Heart left ventricle (tissue), 16 donors: Measurements from ENCODE around the gene SLC2A10. TPM values are rescaled to one million over a fixed set of nuclear protein-coding genes. Genes with fewer than 3 reads are reported as not detected.

ENCODE experiments used
- ATAC-seq, 4 donors: fragments of 200-7000 bp; cut with Tn5 transposase; one replicate each; pipeline ENCODE4 v1.9.1; 2020 to 2022; ENCODE audit warnings: moderate library complexity in 4 of 4, mild to moderate bottlenecking in 3 of 4, moderate number of reproducible peaks in 1 of 4
- DNase-seq, 5 donors: peaks; one replicate each; pipeline ENCODE4 v3.0.0-alpha.2; 2020
- H3K27ac ChIP-seq, 12 donors: fragments of 200-600 bp; sonication (generic) in 4 of 12; one replicate each; pipeline versions ENCODE4 v1.5.0 to v1.8.0; 2016 to 2022; ENCODE audit warnings: mild to moderate bottlenecking in 2 of 12
- H3K27me3 ChIP-seq, 9 donors: fragments of 200-600 bp; sonication (generic) in 2 of 9; one replicate each; pipeline versions ENCODE4 v1.5.1 to v1.8.0; 2016 to 2022; ENCODE audit warnings: mild to moderate bottlenecking in 3 of 9
- H3K36me3 ChIP-seq, 9 donors: fragments of 200-600 bp; sonication (generic) in 2 of 9; one replicate each; pipeline versions ENCODE4 v1.5.0 to v1.8.0; 2018 to 2022; ENCODE audit warnings: mild to moderate bottlenecking in 2 of 9
- H3K4me1 ChIP-seq, 12 donors: fragments of 200-600 bp; sonication (generic) in 4 of 12; one replicate each; pipeline versions ENCODE4 v1.5.0 to v1.8.0; 2016 to 2022; ENCODE audit warnings: mild to moderate bottlenecking in 3 of 12
- H3K4me3 ChIP-seq, 12 donors: fragments of 200-600 bp; sonication (generic) in 4 of 12; one replicate each; pipeline versions ENCODE4 v1.5.0 to v1.8.0; 2017 to 2022; ENCODE audit warnings: mild to moderate bottlenecking in 9 of 12, moderate library complexity in 4 of 12
- H3K9me3 ChIP-seq, 12 donors: fragments of 200-600 bp; sonication (generic) in 4 of 12; one replicate each; pipeline versions ENCODE4 v1.5.0 to v1.8.0; 2016 to 2022; ENCODE audit warnings: mild to moderate bottlenecking in 1 of 12
- POLR2A ChIP-seq, 2 donors: fragments of 450-650 bp; IDR thresholded peaks; one replicate each; pipeline ENCODE4 v1.6.1; 2017; ENCODE audit warnings: antibody characterized with exemption in 2 of 2, mild to moderate bottlenecking in 2 of 2, moderate library complexity in 2 of 2
- WGBS, 4 donors: extraction: QIAGEN DNeasy Blood & Tissue Kit in 2 of 4; methylation state at CpG; one replicate each; pipeline versions ENCODE4 v1.1.5 to v1.1.7; 2013 to 2018; 5-methylcytosine and 5-hydroxymethylcytosine counted together
- intact Hi-C, 10 donors: fragments of 100-400 bp; cut with DNase I; formaldehyde crosslinking; loops; one replicate each; pipeline versions ENCODE4 v1.11.1 to v1.14.2; 2022
- polyA plus RNA-seq, 2 donors: library from polyadenylated mRNA; stranded (reverse); fragments of 200-250 nt; gene quantifications; one replicate each; pipeline ENCODE4 v1.2.3, GENCODE V29; 2013
- total RNA-seq, 9 donors: library from RNA; depleted of rRNA in 2 of 9; stranded (reverse); fragments of >200 nt in 2 of 9; fragmentation: NEBNext Ultra II Directional in 3 of 9; extraction: Animal tissue kit (Norgen Biotek cat#: 25700) in 3 of 9; gene quantifications; one replicate each; pipeline versions ENCODE4 v1.1.0 to v1.2.4, GENCODE V29; 2016 to 2023
- TF ChIP-seq, protein P1 (sequence below), 12 donors: fragments of 200-600 bp; sonication (generic) in 4 of 12; IDR thresholded peaks; one replicate each; pipeline versions ENCODE4 v1.5.0 to v1.8.0; 2018 to 2022; ENCODE audit warnings: antibody characterized with exemption in 12 of 12, mild to moderate bottlenecking in 5 of 12
- donor health status: ischemic (EF 13 %, LVEDD 7.1; RV severe dilation, severe dysfunction).
- donor health status: healthy with polysubstance abuse.
- donor health status: DM: no; HTN: yes; CAD: no.
- donor health status: DM: no; HTN: no; CAD: no.
- donor health status: ischemic (EF 25% LVEDD 6.9; RV normal size, moderate dysfunction).
- donor health status: ischemic (EF 25% LVEDD 5.7; RV mildly dilated, moderate dysfunction).
- donor health status: healthy.
- donor health status: DM: yes; HTN: yes; CAD: no.
- donor health status: ischemic (EF 35%, LVEDD 5.7; RV mildly dilated, moderate dysfunction).
- donor health status: nonischemic (EF 11% LVEDD 7.7; RV severe dilation, severe dysfunction).
- donor health status: DM: yes; HTN: yes; CAD: no.
- donor health status: PGD.
- donor health status: ischemic (EF 29% LVEDD 5.4; RV normal size, mild dysfunction).
- donor health status: nonischemic (EF 23%, LVEDD 6.1; RV moderate dilation, normal function).

Gene SLC2A10
- total and polyA plus RNA-seq, 11 donors = 1.4 to 6.3 (median 2.8) TPM

DNA sequence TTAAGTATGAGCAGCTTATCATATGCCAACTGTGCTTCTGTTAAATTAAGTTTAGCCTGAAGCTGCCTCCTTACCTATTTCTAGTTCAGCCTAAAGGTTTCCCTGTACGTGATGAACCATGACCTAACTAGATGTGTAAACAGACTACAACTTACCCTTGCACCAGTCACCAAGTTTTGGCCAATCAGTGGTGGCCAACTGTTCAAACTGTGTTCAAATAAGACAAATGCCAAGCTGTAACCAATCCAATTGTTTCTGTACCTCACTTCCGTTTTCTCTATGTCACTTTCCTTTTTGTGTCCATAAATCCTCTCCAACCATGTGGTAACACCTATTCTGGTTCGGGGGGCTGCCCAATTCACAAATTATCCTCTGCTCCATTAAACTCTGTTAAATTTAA is 6.0 kb upstream of the SLC2A10 start:
- no peak for DNase-seq
- H3K4me3 ChIP-seq = no peak overlapping the region
- no peaks in the 10 kb centered on the region for H3K36me3 ChIP-seq
- TF ChIP-seq POLR2A (IDR thresholded peaks at IDR 0.05) = no peak
- TF ChIP-seq, protein P1, sequence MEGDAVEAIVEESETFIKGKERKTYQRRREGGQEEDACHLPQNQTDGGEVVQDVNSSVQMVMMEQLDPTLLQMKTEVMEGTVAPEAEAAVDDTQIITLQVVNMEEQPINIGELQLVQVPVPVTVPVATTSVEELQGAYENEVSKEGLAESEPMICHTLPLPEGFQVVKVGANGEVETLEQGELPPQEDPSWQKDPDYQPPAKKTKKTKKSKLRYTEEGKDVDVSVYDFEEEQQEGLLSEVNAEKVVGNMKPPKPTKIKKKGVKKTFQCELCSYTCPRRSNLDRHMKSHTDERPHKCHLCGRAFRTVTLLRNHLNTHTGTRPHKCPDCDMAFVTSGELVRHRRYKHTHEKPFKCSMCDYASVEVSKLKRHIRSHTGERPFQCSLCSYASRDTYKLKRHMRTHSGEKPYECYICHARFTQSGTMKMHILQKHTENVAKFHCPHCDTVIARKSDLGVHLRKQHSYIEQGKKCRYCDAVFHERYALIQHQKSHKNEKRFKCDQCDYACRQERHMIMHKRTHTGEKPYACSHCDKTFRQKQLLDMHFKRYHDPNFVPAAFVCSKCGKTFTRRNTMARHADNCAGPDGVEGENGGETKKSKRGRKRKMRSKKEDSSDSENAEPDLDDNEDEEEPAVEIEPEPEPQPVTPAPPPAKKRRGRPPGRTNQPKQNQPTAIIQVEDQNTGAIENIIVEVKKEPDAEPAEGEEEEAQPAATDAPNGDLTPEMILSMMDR (IDR thresholded peaks at IDR 0.05) = no peak
- H3K9me3 ChIP-seq = peaks cover 0 to 13% (median 1%) of the 10 kb centered on the region in 12 donors
- H3K27me3 ChIP-seq = peaks cover 0 to 17% (median 0%) of the 10 kb centered on the region in 9 donors
- no peaks in the 10 kb centered on the region for H3K4me1 ChIP-seq
- intact Hi-C loops = no loop called here
- 83 to 93% (median 85%) methylated on average over 3 of the region's 3 CpGs for whole genome bisulfite sequencing, 4 donors
- no peak for ATAC-seq
- H3K27ac ChIP-seq = no peak overlapping the region

DNA sequence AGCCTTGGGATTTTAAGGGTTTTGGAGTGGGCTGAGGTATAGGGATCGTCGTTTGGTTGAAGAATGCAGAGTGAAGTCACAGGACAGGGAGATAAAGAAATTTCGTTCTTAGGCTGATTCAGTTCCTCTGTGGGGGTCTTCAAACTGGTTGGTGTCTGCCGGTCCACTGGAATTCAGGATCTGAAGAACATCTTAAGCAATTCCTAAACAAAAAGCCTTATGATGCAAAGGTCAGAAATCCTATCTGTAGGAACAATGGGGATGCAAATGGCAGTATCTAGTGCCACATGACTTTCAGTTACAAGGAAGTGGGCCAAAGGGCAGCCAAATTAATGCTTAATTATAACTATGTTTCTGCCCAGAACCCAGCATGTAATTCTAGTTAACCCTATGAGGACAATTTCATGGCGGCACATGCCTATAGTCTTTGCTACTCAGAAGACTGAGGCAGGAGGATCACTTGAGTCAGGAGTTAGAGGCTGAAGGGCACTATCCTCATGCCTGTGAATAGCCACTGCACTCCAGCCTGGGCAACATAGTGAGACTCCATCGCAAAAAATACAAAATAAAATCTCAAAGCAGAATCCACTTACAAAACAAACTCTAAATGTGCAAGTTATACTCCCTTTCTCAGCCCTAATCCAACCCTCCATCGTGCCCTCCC is 4.6 kb upstream of the SLC2A10 start:
- DNase-seq (no peak), ATAC-seq (no peak)
- Histone ChIP-seq H3K36me3 (no peaks in the 10 kb centered on the region), H3K9me3 (peaks cover 0 to 11% (median 1%) of the 10 kb centered on the region in 12 donors), H3K4me3 (no peak overlapping the region), H3K4me1 (peaks cover 0 to 9% (median 0%) of the 10 kb centered on the region in 12 donors), H3K27ac (no peak overlapping the region), H3K27me3 (peaks cover 0 to 13% (median 0%) of the 10 kb centered on the region in 9 donors)
- intact Hi-C loops = no loop called here
- WGBS, 4 donors = 58 to 63% (median 61%) methylated on average over 7 of the region's 7 CpGs
- TF ChIP-seq POLR2A (IDR thresholded peaks at IDR 0.05) = no peak
- TF ChIP-seq, protein P1 (IDR thresholded peaks at IDR 0.05) = no peak

DNA sequence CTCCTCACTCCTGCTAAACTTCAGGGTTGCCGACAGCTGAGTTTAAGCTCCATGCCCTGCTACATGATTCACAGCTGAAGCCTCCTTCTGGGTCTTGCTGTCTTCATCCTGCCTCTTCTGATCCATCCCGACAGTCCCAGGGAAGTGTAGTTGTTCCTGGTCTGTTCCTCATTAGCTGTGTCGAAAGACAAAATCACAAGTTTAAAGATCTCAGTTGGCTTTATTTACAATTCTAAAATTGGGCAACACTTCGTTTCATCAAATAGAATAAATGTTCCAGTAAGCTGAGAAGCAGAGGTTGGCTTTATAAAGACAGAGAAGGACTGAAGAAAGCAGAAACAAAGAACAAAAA is 4.1 kb upstream of the SLC2A10 start:
- Histone ChIP-seq H3K9me3 (peaks cover 0 to 11% (median 1%) of the 10 kb centered on the region in 12 donors), H3K4me3 (no peak overlapping the region), H3K27me3 (peaks cover 0 to 13% (median 0%) of the 10 kb centered on the region in 9 donors), H3K4me1 (peaks cover 0 to 14% (median 2%) of the 10 kb centered on the region in 12 donors), H3K36me3 (no peaks in the 10 kb centered on the region), H3K27ac (no peak overlapping the region)
- 64 to 70% (median 66%) methylated on average over 4 of the region's 4 CpGs for WGBS, 4 donors
- intact Hi-C loops = no loop called here
- TF ChIP-seq POLR2A (IDR thresholded peaks at IDR 0.05) = no peak
- TF ChIP-seq, protein P1 (IDR thresholded peaks at IDR 0.05) = no peak
- DNase-seq (no peak), ATAC-seq (no peak)

DNA sequence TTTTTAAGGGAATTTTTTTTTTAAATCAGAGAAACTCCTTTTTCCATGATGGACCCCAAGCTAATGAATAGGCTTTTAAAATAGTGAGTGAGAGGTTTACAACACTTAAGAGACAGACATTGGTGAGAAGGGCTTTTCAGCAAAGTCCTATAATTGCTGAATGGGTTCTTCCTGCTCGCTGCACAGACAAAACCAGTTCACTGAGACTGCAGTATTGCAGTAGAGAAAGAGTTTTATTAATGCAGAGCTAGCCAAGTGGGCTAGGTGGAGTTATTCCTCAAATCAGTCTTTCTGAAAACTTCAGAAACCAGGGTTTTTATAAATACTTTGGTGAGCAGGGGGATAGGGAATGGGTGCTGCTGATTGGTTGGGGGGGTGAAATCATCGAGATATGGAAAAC is 3.2 kb upstream of the SLC2A10 start:
- Histone ChIP-seq H3K27ac (no peak overlapping the region), H3K36me3 (no peaks in the 10 kb centered on the region)
- 89 to 94% (median 93%) methylated on average over 2 of the region's 2 CpGs for WGBS, 4 donors

More for the DNA sequence above, 3.2 kb upstream of the SLC2A10 start:
- TF ChIP-seq POLR2A (IDR thresholded peaks at IDR 0.05) = no peak
- no peak overlapping the region for H3K4me3 ChIP-seq
- H3K4me1 ChIP-seq = peaks cover 0 to 17% (median 3%) of the 10 kb centered on the region in 12 donors
- intact Hi-C loops = no loop called here
- peaks cover 0 to 11% (median 1%) of the 10 kb centered on the region in 12 donors for H3K9me3 ChIP-seq
- DNase-seq (no peak), ATAC-seq (no peak)
- H3K27me3 ChIP-seq = peaks cover 0 to 18% (median 0%) of the 10 kb centered on the region in 9 donors
